ENCODE data around the gene JPH4. TPM values are rescaled to one million over a fixed set of nuclear protein-coding genes. Genes with fewer than 3 reads are reported as not detected.

The JPH4 gene
- polyA plus RNA-seq, 1 donor from 2014 or later: 0.15 TPM

DNA sequence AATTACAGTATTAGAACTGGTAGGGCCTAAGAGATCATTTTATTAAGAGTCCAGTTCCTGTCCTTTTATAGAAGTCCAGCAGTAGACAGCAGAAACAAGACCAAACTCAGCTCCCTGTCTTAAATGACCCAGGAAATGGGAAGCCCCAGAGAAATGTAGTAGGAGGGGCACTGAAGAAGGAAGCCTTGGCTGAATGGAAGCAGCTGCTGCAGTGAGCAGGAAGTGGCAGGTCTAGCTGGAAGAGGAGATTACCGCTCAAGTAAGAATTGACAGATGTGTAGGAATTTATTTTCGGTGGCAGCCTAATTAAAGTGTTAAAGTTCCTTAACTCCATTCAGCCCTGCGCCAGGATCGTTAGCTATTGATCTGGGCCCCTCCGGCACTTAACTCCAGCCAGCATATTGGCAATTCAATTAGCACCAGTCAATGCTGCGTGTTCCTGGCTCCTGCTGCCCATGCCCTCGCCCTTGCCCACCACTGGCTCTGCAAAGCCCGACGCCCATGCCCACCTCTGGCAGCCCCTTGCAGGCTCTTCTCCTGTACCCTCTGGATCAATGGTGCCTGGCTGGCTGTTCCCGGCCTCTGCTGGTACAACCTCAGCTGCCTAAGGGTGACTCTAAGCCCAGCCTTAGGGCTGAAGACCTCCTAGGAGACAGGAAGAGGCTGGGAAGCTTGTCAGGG lies 48.1 kb downstream of the JPH4 start:
- Mint-ChIP-seq H3K4me1 (peaks cover 0 to 2% (median 0%) of the 10 kb centered on the region in 3 donors), H3K27ac (peak overlapping the region in 1 of 3 donors; percentile 5), H3K27me3 (no peaks in the 10 kb centered on the region), H3K36me3 (peaks cover 4% of the 10 kb centered on the region), H3K4me3 (no peak overlapping the region), H3K9me3 (no peaks in the 10 kb centered on the region)

DNA sequence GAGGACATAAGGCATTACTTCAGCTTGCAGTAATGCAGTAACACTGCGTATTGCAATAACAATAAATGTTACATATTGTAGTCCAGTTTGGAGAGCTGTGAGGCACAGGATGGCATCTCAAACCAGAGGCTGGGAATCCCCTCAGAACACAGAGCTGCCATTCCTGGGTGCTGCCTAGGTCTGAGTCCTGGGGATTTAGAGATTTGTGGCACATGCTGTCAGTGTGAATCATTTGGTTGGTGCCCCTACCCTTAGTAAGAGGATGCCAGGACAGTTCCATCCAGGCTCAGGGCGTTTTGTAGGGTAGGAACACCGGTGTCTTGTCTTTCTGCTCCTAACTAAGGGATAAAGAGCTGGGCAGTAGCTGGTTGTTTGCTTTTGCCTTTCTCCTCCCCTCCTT lies 49.6 kb downstream of the JPH4 start:
- Mint-ChIP-seq H3K4me3 (peak overlapping the region in 1 of 4 donors; percentile 49), H3K36me3 (peaks cover 4% of the 10 kb centered on the region), H3K9me3 (no peaks in the 10 kb centered on the region), H3K27ac (peak overlapping the region in 1 of 3 donors; percentile 19), H3K27me3 (no peaks in the 10 kb centered on the region), H3K4me1 (peaks cover 0 to 2% (median 0%) of the 10 kb centered on the region in 3 donors)

DNA sequence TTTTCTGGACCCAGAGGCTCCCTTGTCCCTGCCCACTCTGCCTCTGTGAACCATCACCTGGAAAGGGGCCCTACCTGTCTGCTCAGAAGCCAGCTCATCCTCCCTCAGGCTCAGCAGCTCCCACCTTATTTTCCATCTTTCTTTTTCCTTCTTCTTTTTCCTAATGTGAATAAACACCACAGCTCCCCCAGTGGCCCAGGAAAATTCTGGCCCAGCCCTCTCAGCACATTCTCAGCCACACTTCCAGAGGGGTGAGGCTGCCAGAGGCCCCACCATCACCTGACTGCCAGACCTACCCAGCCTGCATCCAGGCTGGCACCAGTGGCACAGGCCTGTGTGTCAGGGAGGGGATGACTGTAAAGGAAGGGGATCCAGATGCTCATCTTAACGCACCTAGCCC lies 50.0 kb downstream of the JPH4 start:
- no peaks in the 10 kb centered on the region for H3K9me3 Mint-ChIP-seq

DNA sequence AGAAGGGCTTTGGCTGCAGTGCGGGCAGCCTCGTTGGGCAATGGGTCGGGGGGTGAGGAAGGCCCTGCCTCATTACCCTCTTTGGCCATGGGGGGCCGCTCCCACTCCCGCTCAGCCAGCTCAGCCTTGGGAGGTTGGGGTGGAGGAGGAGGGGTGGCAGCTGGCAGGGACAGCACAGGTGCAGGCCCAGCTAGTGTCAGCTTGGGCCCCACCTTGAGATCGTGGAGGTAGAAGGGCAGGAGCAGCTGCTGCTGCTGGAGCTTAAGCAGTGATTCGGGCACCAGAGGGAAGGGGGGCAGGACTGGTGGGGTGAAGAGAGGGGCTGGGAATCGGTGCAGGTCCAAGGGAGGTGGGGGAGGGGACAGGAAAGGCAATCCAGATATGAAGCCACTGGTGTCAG lies 53.0 kb downstream of the JPH4 start:
- H3K9me3 Mint-ChIP-seq: no peaks in the 10 kb centered on the region
- no peaks in the 10 kb centered on the region for H3K4me1 Mint-ChIP-seq
- no peak overlapping the region for H3K4me3 Mint-ChIP-seq
- no peaks in the 10 kb centered on the region for H3K36me3 Mint-ChIP-seq
- H3K27ac Mint-ChIP-seq: no peak overlapping the region
- no peaks in the 10 kb centered on the region for H3K27me3 Mint-ChIP-seq

More for the DNA sequence above, 50.0 kb downstream of the JPH4 start:
- Mint-ChIP-seq H3K36me3 (peaks cover under 1% of the 10 kb centered on the region), H3K4me3 (peak overlapping the region in 1 of 4 donors; percentile 49), H3K27ac (no peak overlapping the region), H3K4me1 (peaks cover 0 to 2% (median 0%) of the 10 kb centered on the region in 3 donors), H3K27me3 (no peaks in the 10 kb centered on the region)

DNA sequence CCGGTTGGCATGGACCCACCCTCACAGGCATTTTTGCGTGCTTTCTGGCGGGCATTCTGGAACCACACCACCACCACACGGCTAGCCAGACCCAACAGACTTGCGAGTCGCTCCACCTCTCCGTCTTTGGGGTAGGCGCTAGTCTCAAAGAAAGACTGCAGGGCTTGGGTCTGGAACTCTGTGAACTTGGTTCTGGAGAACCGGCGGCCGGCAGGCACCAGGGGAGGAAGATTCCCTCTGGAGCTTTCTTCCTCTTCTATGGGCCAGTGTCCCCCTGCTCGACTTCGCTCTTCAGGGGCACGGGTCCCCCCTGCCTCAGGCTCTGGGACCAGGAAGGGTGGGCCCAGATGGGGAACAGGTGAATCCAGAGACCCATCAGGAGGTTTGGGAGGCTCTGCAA lies 53.6 kb downstream of the JPH4 start:
- no peak overlapping the region for H3K27ac Mint-ChIP-seq
- H3K4me1 Mint-ChIP-seq: no peaks in the 10 kb centered on the region
- H3K9me3 Mint-ChIP-seq: no peaks in the 10 kb centered on the region
- no peak overlapping the region for H3K4me3 Mint-ChIP-seq
- H3K36me3 Mint-ChIP-seq: peaks cover 3% of the 10 kb centered on the region
- no peaks in the 10 kb centered on the region for H3K27me3 Mint-ChIP-seq

- Mint-ChIP-seq H3K4me1 (no peaks in the 10 kb centered on the region), H3K36me3 (peaks cover 7% of the 10 kb centered on the region), H3K27ac (peak overlapping the region in 1 of 3 donors; percentile 57), H3K4me3 (no peak overlapping the region), H3K27me3 (no peaks in the 10 kb centered on the region), H3K9me3 (no peaks in the 10 kb centered on the region)
Measured at GRCh38 chr14:23523229-23524016, 55.2 kb downstream of the JPH4 start.

GRCh38 chr14:23522643-23523198 lies 55.9 kb downstream of the JPH4 start:
- H3K27me3 Mint-ChIP-seq: no peaks in the 10 kb centered on the region

DNA sequence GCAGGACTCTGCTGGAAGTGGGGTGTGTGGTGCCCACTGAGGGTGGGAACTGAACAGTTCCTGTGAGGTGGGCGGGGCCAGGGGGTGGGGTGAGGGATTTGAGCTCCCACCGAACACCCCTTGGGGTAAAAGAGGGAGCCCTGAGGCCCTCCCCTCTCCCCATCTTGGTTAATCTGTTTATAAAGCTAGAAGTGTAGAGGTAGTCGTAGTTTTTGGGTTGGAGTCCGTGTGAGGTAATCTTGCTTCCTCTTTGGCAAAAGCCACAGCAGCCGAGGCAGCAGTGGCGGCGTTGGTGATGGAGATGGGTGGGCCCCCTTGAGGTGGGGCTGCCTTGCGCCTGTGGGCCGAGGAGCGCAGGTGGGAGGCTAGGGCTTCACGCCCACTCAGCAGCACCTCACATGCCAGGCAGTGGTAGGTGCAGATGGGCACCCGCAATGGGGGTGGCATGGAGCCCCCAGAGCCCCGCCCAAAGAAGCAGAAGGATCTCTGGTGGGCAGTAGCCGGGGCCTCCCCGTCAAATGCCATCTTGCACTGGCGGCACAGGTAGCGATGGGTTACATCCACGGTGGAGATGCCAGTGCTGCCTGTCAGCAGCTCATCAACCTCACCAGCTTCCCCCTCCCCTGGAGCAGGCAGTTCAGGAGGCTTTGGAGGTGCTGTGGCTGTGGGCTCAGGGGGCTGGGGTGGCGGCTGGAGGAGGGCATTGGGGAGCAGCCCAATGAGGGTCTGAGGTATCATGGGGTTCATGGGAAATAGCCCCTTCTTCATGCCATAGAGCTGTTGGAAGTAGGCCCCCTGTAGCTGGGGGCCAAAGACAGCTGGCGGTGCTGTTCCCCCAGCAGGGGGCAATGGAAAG lies 56.6 kb downstream of the JPH4 start:
- peak overlapping the region in 1 of 3 donors; percentile 31 for H3K27ac Mint-ChIP-seq
- H3K4me3 Mint-ChIP-seq: no peak overlapping the region
- H3K27me3 Mint-ChIP-seq: no peaks in the 10 kb centered on the region
- no peaks in the 10 kb centered on the region for H3K9me3 Mint-ChIP-seq
- H3K36me3 Mint-ChIP-seq: peaks cover 7% of the 10 kb centered on the region
- H3K4me1 Mint-ChIP-seq: no peaks in the 10 kb centered on the region

More at GRCh38 chr14:23522643-23523198, 55.9 kb downstream of the JPH4 start:
- Mint-ChIP-seq H3K4me1 (no peaks in the 10 kb centered on the region), H3K27ac (peak overlapping the region in 1 of 3 donors; percentile 57), H3K9me3 (no peaks in the 10 kb centered on the region), H3K36me3 (peaks cover 7% of the 10 kb centered on the region), H3K4me3 (no peak overlapping the region)

GRCh38 chr14:23520899-23521533 lies 57.6 kb downstream of the JPH4 start:
- Mint-ChIP-seq H3K4me3 (no peak overlapping the region), H3K36me3 (peaks cover 7% of the 10 kb centered on the region), H3K27me3 (no peaks in the 10 kb centered on the region), H3K9me3 (no peaks in the 10 kb centered on the region), H3K27ac (no peak overlapping the region), H3K4me1 (no peaks in the 10 kb centered on the region)

DNA sequence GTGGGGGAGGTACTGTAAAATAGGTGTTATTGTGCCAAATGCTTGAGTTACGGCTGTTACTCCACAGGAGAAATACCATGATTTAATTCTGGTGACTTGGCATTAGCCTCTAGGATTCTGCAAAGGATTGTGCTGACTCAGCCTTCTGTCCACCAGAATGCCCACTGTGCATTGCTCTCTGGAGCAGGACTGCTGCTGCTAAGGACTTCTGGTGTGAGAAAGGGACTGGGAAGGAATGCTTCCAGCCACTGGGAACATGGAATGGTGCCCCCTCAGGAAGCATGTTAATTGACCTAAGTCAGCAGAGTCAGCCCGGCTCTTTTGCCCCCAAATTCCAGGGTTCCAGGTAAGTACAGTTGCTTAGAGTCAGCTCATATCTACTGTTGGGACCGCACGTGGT lies 59.9 kb downstream of the JPH4 start:
- H3K27me3 Mint-ChIP-seq: no peaks in the 10 kb centered on the region
- no peaks in the 10 kb centered on the region for H3K9me3 Mint-ChIP-seq
- H3K36me3 Mint-ChIP-seq: peaks cover 21% of the 10 kb centered on the region
- H3K4me1 Mint-ChIP-seq: no peaks in the 10 kb centered on the region
- no peak overlapping the region for H3K27ac Mint-ChIP-seq
- no peak overlapping the region for H3K4me3 Mint-ChIP-seq

Other genes with a start within 250 kb of the JPH4 start
- 0.49 TPM for gene SLC22A17, start 225.9 kb downstream of the JPH4 start, polyA plus RNA-seq
- not detected for gene EFS, start 213.6 kb downstream of the JPH4 start, polyA plus RNA-seq
- gene IL25, start 206.0 kb downstream of the JPH4 start, polyA plus RNA-seq: not detected
- 0.80 TPM for gene CMTM5, start 201.7 kb downstream of the JPH4 start, polyA plus RNA-seq
- gene MYH6, start 170.5 kb downstream of the JPH4 start, polyA plus RNA-seq: not detected
- not detected for gene MYH7, start 143.1 kb downstream of the JPH4 start, polyA plus RNA-seq
- gene NGDN, start 109.1 kb downstream of the JPH4 start, polyA plus RNA-seq: 74.1 TPM
- gene ZFHX2, start 27.0 kb downstream of the JPH4 start, polyA plus RNA-seq: 0.26 TPM
- 18.1 TPM for gene THTPA, start 22.5 kb downstream of the JPH4 start, polyA plus RNA-seq
- gene AP1G2, start 11.0 kb downstream of the JPH4 start, polyA plus RNA-seq: 119 TPM
- not detected for gene DHRS2, start 57.6 kb upstream of the JPH4 start, polyA plus RNA-seq

Measured in IgD-negative memory B cell (primary cell).